PC-3 (cell line): ENCODE results near the gene CLEC17A.

Experiments
- EZH2phosphoT487 ChIP-seq: fragments of 300-600 bp; sonication (generic); IDR thresholded peaks from 2 replicates; pipeline ENCODE4 v1.6.1; 2018; ENCODE audit warnings: mild to moderate bottlenecking, antibody characterized with exemption, low read length, borderline replicate concordance
- TF ChIP-seq, protein P1 (sequence below): fragments of 300-600 bp; sonication (generic); conservative IDR thresholded peaks from 2 replicates; pipeline ENCODE4 v1.5.1; 2017; ENCODE audit warnings: antibody characterized with exemption, low read depth, mild to moderate bottlenecking, low read length

- TF ChIP-seq, protein P1, sequence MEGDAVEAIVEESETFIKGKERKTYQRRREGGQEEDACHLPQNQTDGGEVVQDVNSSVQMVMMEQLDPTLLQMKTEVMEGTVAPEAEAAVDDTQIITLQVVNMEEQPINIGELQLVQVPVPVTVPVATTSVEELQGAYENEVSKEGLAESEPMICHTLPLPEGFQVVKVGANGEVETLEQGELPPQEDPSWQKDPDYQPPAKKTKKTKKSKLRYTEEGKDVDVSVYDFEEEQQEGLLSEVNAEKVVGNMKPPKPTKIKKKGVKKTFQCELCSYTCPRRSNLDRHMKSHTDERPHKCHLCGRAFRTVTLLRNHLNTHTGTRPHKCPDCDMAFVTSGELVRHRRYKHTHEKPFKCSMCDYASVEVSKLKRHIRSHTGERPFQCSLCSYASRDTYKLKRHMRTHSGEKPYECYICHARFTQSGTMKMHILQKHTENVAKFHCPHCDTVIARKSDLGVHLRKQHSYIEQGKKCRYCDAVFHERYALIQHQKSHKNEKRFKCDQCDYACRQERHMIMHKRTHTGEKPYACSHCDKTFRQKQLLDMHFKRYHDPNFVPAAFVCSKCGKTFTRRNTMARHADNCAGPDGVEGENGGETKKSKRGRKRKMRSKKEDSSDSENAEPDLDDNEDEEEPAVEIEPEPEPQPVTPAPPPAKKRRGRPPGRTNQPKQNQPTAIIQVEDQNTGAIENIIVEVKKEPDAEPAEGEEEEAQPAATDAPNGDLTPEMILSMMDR, result peak; percentile 98
- TF ChIP-seq EZH2phosphoT487, result no peak
Measured at GRCh38 chr19:14556662-14557188, 26.2 kb upstream of the CLEC17A start.
